Measurements from ENCODE around the gene ITGB3. TPM values are rescaled to one million over a fixed set of nuclear protein-coding genes. Genes with fewer than 3 reads are reported as not detected.

Gene ITGB3
- polyA plus RNA-seq, 3 donors: 0.45 to 7.7 (median 4.4) TPM

DNA sequence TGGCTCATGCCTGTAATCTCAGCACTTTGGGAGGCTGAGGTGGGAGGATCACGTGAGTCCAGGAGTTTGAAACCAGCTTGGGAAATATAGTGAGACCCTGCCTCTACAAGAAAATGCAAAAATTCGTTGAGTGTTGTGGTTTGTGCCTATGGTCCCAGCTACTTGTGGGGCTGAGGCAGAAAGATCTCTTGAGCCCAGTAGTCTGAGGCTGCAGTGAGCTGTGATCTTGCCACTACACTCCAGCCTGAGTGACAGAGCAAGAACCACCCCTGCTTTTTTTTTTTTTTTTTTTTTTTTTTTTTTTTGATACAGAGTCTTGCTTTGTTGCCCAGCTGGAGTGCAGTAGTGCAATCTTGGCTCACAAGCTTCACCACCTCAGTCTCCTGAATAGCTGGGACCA, 34.0 kb downstream of the ITGB3 start:
- no peak overlapping the region for H3K27ac ChIP-seq (ENCODE audit: low read depth, low read length)
- 71 to 83% (median 82%) methylated on average over 2 of the region's 2 CpGs for WGBS, 3 donors

DNA sequence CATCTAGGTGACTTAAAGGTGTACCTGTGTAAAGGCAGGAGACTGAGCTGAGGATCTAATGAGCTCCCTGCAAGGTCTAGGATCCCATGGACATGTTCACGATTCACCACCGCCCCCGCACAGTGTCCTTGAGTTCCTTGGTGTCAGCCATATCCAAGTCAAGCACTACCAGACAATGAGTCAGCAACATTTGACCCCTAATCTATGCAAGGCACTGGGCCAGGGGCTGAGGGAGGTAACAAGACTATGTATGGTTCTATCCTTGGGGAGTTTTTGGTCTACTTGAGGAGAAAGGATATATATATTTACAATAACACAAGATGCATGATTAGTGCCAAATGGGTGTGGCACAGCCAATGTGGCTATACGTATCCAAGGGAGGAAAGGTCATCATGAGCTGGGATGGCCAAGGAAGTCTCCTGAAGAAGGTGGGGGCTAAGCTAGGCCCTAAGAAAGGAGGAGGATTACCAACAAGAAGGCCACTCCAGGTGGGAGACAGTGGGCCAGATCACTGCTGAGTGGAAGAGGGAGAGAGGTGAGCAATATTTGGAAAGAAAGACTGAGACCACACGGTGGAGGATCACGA, 35.0 kb downstream of the ITGB3 start:
- H3K27ac ChIP-seq (ENCODE audit: low read depth, low read length): no peak overlapping the region
- 77 to 87% (median 81%) methylated on average over 6 of the region's 6 CpGs for WGBS, 3 donors

DNA sequence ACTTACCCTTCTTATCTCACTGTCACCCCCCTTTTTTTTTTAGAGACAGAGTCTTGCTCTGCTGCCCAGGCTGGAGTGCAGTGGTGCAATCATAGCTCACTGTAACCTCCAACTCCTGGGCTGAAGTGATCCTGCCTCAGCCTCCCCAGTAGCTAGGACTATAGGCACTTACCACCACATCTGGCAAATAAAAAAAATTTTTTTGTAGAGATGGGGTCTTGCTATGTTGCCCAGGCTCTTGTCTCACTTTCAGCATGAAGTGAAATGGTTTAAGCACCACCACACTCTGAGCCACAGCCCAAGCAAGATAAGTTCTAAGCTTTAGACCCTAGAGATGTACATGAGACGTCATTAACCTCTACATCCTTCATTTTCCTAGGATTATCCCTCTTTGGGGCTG, 35.7 kb downstream of the ITGB3 start:
- no peak overlapping the region for H3K27ac ChIP-seq (ENCODE audit: low read depth, low read length)
- 87 to 95% (median 94%) methylated on average over 1 of the region's 1 CpG for WGBS, 3 donors

DNA sequence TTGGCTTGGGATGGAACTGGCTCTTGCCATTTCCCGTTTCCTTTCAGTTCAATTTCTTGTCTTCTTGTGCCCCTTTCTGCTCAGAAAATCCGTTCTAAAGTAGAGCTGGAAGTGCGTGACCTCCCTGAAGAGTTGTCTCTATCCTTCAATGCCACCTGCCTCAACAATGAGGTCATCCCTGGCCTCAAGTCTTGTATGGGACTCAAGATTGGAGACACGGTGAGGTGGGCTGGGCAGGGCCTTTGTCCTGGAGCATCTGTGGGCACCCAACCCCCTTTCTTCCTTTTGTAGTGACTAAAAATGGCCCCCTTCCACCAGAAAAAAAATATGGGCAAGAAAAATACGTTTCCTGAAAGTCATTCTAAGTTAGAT, 37.2 kb downstream of the ITGB3 start:
- WGBS, 3 donors: 72 to 77% (median 76%) methylated on average over 5 of the region's 5 CpGs
- H3K27ac ChIP-seq (ENCODE audit: low read depth, low read length): no peak overlapping the region

DNA sequence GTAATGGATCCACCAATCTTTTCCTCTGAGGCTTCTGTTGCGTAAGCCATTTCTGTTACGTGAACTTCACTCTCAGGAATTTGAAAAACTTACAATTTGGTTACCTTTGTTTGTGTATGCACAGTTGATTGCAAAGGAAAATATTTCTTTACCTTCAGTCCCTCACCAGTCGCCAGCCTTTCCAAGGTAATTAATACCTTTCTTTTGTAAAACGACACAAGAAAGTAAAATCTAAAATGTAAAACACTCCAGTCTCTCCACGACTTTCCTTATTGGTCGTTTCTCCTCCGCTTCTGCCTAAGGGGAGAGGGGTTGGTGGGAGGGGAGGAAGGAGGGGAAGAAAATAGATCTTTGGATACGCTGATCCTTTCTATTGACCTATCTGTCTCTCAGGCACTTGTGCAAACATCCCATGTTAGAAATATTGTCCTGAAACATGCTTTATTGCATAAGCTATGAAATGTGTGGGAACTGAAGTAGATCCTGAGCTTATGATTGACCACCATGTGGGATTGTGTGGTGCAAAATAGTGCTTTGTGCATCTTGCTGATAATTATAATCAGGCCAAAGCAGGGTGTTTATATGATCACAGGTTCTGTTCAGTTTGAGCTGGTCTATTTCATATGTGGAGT, 37.7 kb downstream of the ITGB3 start:
- no peak overlapping the region for H3K27ac ChIP-seq (ENCODE audit: low read depth, low read length)
- 40 to 81% (median 79%) methylated on average over 8 of the region's 8 CpGs for WGBS, 3 donors

DNA sequence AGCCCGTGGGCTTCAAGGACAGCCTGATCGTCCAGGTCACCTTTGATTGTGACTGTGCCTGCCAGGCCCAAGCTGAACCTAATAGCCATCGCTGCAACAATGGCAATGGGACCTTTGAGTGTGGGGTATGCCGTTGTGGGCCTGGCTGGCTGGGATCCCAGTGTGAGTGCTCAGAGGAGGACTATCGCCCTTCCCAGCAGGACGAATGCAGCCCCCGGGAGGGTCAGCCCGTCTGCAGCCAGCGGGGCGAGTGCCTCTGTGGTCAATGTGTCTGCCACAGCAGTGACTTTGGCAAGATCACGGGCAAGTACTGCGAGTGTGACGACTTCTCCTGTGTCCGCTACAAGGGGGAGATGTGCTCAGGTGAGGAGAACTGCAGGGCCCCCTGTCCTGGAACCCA, 38.6 kb downstream of the ITGB3 start:
- 86 to 97% (median 93%) methylated on average over 14 of the region's 14 CpGs for WGBS, 3 donors
- H3K27ac ChIP-seq (ENCODE audit: low read depth, low read length): no peak overlapping the region

DNA sequence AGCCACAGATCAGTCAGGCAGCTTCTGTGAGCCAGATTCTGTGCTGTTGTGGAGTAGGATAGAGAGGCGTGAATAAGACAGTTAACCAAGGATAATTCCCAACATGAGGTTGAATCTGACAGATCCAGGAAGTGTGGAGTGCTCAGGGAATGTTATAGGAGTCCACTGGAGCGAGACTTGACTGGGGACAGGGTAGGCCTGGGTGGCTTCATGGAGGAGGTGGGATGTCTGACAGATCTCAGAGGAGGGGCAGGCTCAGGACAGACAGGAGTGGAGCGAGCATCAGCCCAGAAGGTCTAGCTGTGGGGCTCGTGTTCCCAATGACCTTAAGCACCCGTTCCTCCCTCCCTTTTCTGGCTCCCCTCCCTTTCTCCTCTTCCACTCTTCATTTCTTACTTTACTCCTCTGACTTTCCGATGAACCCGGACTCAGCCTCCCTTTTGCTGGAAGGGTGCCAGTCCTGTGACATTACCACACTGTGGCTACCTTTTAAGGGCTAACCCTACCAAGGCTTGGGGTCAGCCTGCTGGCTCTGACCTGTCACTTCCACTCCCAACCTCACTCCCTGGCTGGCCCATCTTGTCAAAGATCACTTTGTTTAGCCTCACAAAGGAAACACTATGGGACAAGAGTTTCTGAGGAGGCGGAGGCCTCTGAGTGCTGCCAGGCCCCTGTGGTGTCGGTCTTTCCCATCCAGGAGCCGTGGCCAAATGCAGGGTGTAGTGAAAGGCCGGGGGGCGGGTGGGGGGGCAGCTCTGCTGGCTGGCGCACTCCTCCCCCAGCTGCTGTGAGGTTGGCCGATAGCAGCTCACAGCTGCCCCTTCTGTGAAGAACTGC, 41.6 kb downstream of the ITGB3 start:
- H3K27ac ChIP-seq (ENCODE audit: low read depth, low read length): no peak overlapping the region
- 73 to 76% (median 75%) methylated on average over 14 of the region's 14 CpGs for WGBS, 3 donors

DNA sequence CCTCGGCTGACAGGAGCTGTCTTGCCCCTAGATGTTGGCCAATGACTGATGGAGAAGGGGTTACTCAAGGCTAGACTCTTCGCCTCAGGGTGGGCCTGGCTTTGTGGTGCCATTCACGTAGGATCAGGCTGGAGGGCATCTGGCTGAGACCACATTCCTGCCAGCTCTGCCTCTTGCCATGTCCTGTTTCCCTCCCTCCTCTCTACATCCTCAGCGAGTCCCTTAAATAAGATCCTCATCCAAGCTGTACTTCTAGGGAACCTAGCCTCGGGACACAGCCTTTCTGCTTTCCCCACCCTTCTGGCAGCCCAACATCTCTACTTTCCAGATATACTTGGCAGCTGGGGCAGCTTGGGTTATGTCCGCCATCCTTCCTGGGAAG, 42.2 kb downstream of the ITGB3 start:
- WGBS, 3 donors: 66 to 80% (median 79%) methylated on average over 6 of the region's 6 CpGs
- no peak overlapping the region for H3K27ac ChIP-seq (ENCODE audit: low read depth, low read length)

DNA sequence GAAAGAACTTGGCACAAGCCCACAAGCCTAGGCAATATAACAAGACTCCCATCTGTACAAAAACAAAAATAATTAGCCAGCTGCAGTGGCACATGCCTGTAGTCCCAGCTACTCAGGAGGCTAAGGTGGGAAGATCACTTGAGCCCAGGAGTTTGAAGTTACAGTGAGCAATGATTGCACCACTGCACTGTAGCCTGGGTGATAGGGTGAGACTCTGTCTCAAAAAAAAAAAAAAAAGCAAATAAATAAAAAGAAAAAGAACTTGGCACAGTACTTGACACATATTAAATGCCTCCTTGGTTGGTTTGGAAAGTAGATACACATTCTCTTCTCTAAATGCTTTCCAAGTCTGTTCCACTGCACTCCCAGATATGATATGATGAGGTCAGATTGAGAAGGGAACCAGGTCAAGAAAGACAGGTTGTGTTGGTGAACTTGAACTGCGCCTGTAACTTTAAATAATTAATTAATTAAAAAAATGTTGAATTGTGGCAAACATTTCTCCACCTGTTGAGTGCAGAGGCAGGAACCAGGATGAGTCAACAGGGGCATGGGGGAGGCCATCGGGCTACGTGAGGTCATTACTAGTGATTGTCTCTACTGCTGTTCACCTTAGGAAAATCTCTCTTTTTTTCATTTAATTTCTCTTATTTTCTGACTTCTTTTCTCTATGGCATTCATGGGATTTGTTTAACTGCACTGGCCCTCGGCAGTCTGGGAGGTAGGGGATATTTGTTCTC, 44.2 kb downstream of the ITGB3 start:
- 88 to 92% (median 89%) methylated on average over 4 of the region's 4 CpGs for WGBS, 3 donors
- H3K27ac ChIP-seq (ENCODE audit: low read depth, low read length): no peak overlapping the region

DNA sequence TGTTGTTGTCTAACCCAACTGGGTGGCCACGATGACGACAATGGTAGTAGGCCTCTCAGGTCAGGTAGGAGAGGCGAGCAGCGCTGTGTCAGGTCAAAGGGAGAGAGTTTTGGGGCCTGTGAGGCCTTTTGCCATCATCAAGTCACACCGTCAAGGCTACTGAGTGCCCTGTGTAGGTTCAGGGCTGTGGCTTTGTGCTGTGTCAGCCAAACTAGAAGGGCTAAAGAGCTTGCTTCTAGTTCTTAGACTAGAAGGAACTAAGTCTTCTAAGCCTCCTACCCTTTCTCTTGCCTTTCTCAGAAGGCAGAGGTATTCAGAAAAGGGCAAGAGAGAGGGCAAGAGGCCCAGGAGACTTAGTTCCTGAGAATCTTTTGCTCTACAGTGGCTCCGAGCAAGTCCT, 45.1 kb downstream of the ITGB3 start:
- WGBS, 3 donors: 92 to 97% (median 94%) methylated on average over 6 of the region's 6 CpGs
- H3K27ac ChIP-seq (ENCODE audit: low read depth, low read length): no peak overlapping the region

DNA sequence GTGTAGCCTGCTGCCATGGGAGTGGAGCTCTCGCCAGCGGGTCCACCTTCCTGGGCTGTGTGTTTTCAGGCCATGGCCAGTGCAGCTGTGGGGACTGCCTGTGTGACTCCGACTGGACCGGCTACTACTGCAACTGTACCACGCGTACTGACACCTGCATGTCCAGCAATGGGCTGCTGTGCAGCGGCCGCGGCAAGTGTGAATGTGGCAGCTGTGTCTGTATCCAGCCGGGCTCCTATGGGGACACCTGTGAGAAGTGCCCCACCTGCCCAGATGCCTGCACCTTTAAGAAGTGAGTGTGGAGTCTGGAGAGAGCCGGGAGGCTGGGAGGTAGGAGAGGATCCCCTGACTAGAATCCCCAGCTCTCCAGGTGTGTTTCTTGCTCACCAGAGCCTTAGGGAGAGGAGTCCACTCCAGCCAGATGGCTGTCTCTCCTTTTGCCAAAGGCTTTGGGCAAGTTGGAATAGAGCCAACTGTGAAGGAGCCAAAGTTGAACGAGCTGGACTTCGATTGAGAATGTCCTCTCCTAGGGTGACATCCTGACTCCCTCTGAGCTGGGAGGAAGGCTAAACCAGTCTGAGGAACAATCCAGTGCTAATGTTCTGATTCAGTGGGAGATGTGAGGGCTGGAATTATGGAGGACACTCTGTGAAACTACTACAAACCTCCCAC, 45.7 kb downstream of the ITGB3 start:
- H3K27ac ChIP-seq (ENCODE audit: low read depth, low read length): no peak overlapping the region

DNA sequence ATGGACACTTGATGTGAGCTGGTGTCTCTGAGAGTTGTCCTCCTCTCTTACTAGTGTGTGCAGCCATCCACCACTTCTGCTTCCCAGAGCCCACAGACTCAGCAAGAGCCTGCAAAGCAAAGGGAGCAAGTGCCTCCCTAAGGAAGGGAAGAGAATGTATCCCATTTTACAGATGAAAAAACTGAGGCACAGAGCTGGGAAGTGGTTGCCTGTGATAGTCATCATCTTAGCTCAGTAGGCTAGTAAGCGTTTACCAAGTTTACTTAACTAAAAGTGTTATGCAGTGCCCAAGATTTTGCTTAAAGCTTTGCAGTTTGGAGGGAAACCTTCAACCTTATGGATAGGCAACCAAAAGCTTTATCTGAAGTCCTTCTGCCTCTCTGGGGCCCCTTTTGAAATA, 47.1 kb downstream of the ITGB3 start:
- WGBS, 3 donors: 76 to 93% (median 93%) methylated on average over 1 of the region's 1 CpG

More for the DNA sequence above, 45.7 kb downstream of the ITGB3 start:
- WGBS, 3 donors: 65 to 88% (median 88%) methylated on average over 13 of the region's 13 CpGs

DNA sequence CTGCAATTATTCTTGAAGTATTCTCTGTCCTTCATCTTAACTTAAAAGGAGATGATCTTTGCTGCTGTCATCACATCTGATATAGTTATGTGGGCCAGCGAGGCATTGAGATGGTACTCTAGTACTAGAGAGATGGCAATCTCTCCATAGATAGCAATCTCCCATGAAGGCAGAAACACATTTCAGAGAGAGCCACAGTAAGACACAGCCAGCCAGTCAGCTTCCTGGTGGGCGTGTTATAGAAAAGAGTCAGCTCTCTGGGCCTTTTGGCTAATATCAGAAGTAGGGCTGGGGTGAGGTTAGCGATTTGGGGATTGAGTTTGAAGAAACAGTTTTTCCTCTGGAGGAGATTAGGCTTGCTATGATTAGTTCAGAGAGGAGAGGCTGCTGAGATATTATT, 47.5 kb downstream of the ITGB3 start:
- 77 to 91% (median 78%) methylated on average over 3 of the region's 3 CpGs for WGBS, 3 donors
- no peak overlapping the region for H3K27ac ChIP-seq (ENCODE audit: low read depth, low read length)

More for the DNA sequence above, 47.1 kb downstream of the ITGB3 start:
- H3K27ac ChIP-seq (ENCODE audit: low read depth, low read length): no peak overlapping the region

DNA sequence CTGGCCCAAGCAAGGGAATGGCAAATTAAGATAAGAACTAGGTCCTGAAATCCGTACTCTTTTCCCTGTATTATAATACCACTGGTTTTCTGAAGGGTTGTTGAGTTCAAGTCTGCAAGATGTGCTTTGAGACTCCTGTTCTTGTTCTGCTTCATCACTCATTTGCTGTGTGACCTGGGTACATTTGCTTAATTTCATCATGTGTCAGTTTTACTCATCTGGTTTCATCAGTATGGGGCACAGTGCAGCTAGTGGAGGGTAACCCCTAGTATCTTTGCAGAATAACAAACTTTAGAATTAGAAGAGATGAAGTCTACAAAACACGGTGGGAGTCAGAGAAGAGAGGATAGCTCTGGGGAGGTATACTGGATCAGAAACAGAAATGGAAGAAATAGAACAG, 48.2 kb downstream of the ITGB3 start:
- H3K27ac ChIP-seq (ENCODE audit: low read depth, low read length): no peak overlapping the region
- 78 to 89% (median 89%) methylated on average over 2 of the region's 2 CpGs for WGBS, 3 donors

DNA sequence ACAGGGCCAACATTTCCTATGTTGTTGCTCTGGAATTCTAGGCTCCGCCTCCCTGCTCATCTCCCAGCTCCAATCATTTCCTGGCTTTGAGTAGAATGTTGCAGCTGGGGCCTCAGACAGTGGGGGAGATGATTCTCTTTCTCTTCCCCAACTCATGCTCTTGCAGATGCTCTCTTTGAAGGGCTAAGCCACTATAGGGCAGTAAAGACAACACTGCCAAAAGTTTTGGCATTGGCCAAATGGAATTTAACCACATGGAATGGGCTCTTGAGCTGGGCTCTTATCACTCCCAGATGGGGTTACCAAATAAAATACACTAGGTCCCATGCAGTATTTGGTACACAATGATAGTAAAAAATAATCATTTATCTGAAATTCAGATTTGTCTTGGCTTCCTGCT, 50.6 kb downstream of the ITGB3 start:
- 96 to 100% (median 100%) methylated on average over 1 of the region's 1 CpG for WGBS, 3 donors
- no peak overlapping the region for H3K27ac ChIP-seq (ENCODE audit: low read depth, low read length)

DNA sequence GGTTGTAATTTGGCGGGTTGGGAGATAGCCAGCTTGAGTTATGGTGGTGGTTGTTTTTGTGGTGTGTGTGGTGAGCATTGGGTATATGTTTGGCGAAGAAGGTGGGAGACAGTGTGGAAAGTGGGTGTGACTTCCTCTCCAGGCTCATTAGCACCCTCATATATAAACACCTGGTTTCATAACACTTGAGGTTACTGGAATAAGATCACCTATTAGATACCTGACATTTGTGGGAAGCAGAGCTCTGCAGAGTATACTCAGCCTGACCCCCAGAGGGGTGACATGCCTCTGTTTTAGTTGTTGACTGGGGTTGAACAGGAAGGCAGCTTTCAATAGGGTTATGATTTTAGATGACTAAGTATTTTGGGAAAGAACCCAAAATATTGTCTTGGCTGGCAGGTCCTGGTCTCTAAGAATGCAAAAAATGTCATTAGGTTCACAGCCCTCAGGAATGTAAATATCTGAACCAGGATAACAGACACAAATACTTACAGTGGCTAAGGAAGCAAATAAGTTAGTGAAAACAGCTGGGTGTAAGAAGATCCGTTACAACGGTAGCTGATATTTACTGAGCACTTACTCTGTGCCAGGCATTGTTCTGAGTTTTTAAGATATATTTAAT, 51.8 kb downstream of the ITGB3 start:
- WGBS, 3 donors: 53 to 62% (median 57%) methylated on average over 4 of the region's 4 CpGs
- no peak overlapping the region for H3K27ac ChIP-seq (ENCODE audit: low read depth, low read length)

DNA sequence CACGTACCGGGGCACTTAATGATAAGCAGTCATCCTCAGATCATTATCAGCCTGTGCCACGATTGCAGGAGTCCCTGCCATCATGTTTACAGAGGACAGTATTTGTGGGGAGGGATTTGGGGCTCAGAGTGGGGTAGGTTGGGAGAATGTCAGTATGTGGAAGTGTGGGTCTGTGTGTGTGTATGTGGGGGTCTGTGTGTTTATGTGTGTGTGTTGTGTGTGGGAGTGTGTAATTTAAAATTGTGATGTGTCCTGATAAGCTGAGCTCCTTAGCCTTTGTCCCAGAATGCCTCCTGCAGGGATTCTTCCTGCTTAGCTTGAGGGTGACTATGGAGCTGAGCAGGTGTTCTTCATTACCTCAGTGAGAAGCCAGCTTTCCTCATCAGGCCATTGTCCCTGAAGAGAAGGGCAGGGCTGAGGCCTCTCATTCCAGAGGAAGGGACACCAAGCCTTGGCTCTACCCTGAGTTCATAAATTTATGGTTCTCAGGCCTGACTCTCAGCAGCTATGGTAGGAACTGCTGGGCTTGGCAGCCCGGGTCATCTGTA, 56.6 kb downstream of the ITGB3 start:
- WGBS, 3 donors: 62 to 79% (median 74%) methylated on average over 4 of the region's 4 CpGs
- H3K27ac ChIP-seq (ENCODE audit: low read depth, low read length): no peak overlapping the region

DNA sequence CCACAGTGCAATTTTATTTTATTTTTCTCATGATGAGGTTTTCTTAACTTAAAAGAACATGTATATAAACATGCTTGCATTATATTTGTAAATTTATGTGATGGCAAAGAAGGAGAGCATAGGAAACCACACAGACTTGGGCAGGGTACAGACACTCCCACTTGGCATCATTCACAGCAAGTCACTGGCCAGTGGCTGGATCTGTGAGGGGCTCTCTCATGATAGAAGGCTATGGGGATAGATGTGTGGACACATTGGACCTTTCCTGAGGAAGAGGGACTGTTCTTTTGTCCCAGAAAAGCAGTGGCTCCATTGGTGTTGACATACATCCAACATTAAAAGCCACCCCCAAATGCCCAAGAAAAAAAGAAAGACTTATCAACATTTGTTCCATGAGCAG, 57.8 kb downstream of the ITGB3 start:
- no peak overlapping the region for H3K27ac ChIP-seq (ENCODE audit: low read depth, low read length)
